K562 (cell line): ENCODE measurements around the gene SETDB2. TPM values are rescaled to one million over a fixed set of nuclear protein-coding genes. Genes with fewer than 3 reads are reported as not detected.

Source experiments
- ATAC-seq: fragments of 200-7000 bp; cut with Tn5 transposase; 3 replicates; pipeline ENCODE4 v1.9.1; 2020; ENCODE audit warnings: moderate library complexity
- BruUV-seq: library from RNA; stranded (reverse); fragments of 400-500 nt; replicated peaks from 2 replicates; lab custom pipeline; 2021; lab: Mats Ljungman, UMichigan
- CTCF ChIA-PET: fragments of 300-600 bp; formaldehyde crosslinking; extraction: SDS; loops from one replicate; lab custom pipeline; 2021; ENCODE audit warnings: low intra/inter-chr PET ratio; lab: Yijun Ruan, JAX
- POLR2A ChIA-PET: fragments of 300-600, 350-650 bp; sonication (Branson Sonifier 250); formaldehyde crosslinking; extraction: SDS; loops from one replicate; lab custom pipeline; 2021; ENCODE audit warnings: antibody characterized with exemption, inconsistent platforms; lab: Yijun Ruan, JAX
- DNase-seq, 4 experiments: peaks; one replicate each; pipeline versions ENCODE4 v3.0.0 to v3.0.0-alpha.2; 2011 to 2018; ENCODE audit warnings: low spot score in 3 of 4, mixed read lengths in 3 of 4; ENCODE audit errors: extremely low read depth in 1 of 4
- FAIRE-seq: peaks from 2 replicates; lab custom pipeline; 2011; peaks lifted over from hg19 to GRCh38; lab: Jason Lieb, UNC
- H2AFZ ChIP-seq: 2 replicates; pipeline ENCODE4 v1.6.0; 2011; ENCODE audit warnings: low read depth, low read length, control low read depth, inconsistent platforms
- H3K27ac ChIP-seq: fragments of 200-600 bp; 3 replicates; pipeline ENCODE4 v1.8.0; 2011; ENCODE audit warnings: low read depth, mild to moderate bottlenecking, control low read depth, inconsistent platforms, low read length, moderate library complexity, mixed read lengths; ENCODE audit errors: extremely low read depth
- H3K27me3 ChIP-seq, 2 experiments: fragments of 300-600 bp in 1 of 2; 2 replicates in 1 of 2; 3 replicates in 1 of 2; pipeline versions ENCODE4 v1.6.0 to v1.8.0; 2011; ENCODE audit warnings: inconsistent platforms in 2 of 2, low read length in 2 of 2, mild to moderate bottlenecking in 1 of 2, mixed read lengths in 1 of 2, moderate library complexity in 1 of 2; ENCODE audit not compliant: control insufficient read depth in 2 of 2, insufficient read depth in 2 of 2
- H3K36me3 ChIP-seq: fragments of 300-600 bp; 3 replicates; pipeline ENCODE4 v1.8.0; 2011; ENCODE audit warnings: mild to moderate bottlenecking, low read length, inconsistent platforms; ENCODE audit not compliant: control insufficient read depth, insufficient read depth
- H3K4me1 ChIP-seq, 2 experiments: fragments of 200-600 bp in 1 of 2; replicated peaks in 1 of 2; 2 replicates in 1 of 2; 3 replicates in 1 of 2; pipeline versions ENCODE4 v1.5.1 to v1.8.0; 2011; ENCODE audit warnings: inconsistent platforms in 2 of 2, low read length in 2 of 2, mild to moderate bottlenecking in 1 of 2, mixed read lengths in 1 of 2, moderate library complexity in 1 of 2; ENCODE audit not compliant: control insufficient read depth in 2 of 2, insufficient read depth in 2 of 2
- H3K4me2 ChIP-seq: 2 replicates; pipeline ENCODE4 v1.6.1; 2011; ENCODE audit warnings: low read length, control low read depth, inconsistent platforms, mixed read lengths; ENCODE audit not compliant: insufficient read depth
- H3K4me3 ChIP-seq: fragments of 200-600 bp; sonication (generic), shearing (Covaris generic); 2 replicates; pipeline ENCODE4 v1.5.1; 2016; ENCODE audit warnings: control low read depth, inconsistent platforms
- H3K79me2 ChIP-seq: fragments of 200-600 bp; 3 replicates; pipeline ENCODE4 v1.8.0; 2011; ENCODE audit warnings: low read length, inconsistent platforms; ENCODE audit not compliant: control insufficient read depth, insufficient read depth
- H3K9ac ChIP-seq, 2 experiments: 2 replicates each; pipeline versions ENCODE4 v1.6.0 to v1.6.1; 2011; ENCODE audit warnings: low read depth in 2 of 2, low read length in 2 of 2, control low read depth in 1 of 2, inconsistent platforms in 1 of 2, mild to moderate bottlenecking in 1 of 2, mixed read lengths in 1 of 2; ENCODE audit not compliant: insufficient read depth in 1 of 2
- H3K9me1 ChIP-seq: one replicate; pipeline ENCODE4 v1.6.0; 2011; ENCODE audit warnings: inconsistent platforms, mild to moderate bottlenecking, low read length, moderate library complexity; ENCODE audit not compliant: control insufficient read depth, insufficient read depth
- H3K9me3 ChIP-seq: replicated peaks from 2 replicates; pipeline ENCODE4 v1.5.1; 2011; ENCODE audit warnings: low read depth, low read length, inconsistent platforms; ENCODE audit not compliant: control insufficient read depth, insufficient read depth
- H4K20me1 ChIP-seq: replicated peaks from 2 replicates; pipeline ENCODE4 v1.6.1; 2011; ENCODE audit warnings: low read length, inconsistent platforms, mixed read lengths; ENCODE audit not compliant: control insufficient read depth, insufficient read depth
- CAMTA2 ChIP-seq: fragments of 250-450 bp; sonication (Bioruptor Pico); conservative IDR thresholded peaks from 2 replicates; pipeline ENCODE4 v1.5.1; 2022
- ELF4 ChIP-seq: fragments of 450-650 bp; formaldehyde crosslinking; IDR thresholded peaks from 2 replicates; pipeline ENCODE4 v1.4.0; 2022; ENCODE audit warnings: missing genetic modification characterization
- HBP1 ChIP-seq: fragments of 450-650 bp; formaldehyde crosslinking; IDR thresholded peaks from 2 replicates; pipeline ENCODE4 v1.4.0; 2022; ENCODE audit warnings: missing genetic modification characterization
- IFI16 ChIP-seq: fragments of 250-450 bp; sonication (Bioruptor Pico); IDR thresholded peaks from 2 replicates; pipeline ENCODE4 v2.1.2; 2022; ENCODE audit warnings: mild to moderate bottlenecking, inconsistent platforms
- KDM1A ChIP-seq, 2 experiments: fragments of 450-650 bp; IDR thresholded peaks; 2 replicates each; pipeline ENCODE4 v1.6.1; 2016; ENCODE audit warnings: mild to moderate bottlenecking in 2 of 2
- POU5F1 ChIP-seq: fragments of 150-350 bp; IDR thresholded peaks from 2 replicates; pipeline ENCODE4 v1.6.1; 2014; ENCODE audit warnings: borderline replicate concordance, low read length, low read depth, mild to moderate bottlenecking; ENCODE audit not compliant: partially characterized antibody
- ZBTB8A ChIP-seq: fragments of 450-650 bp; IDR thresholded peaks from 2 replicates; pipeline ENCODE4 v1.6.1; 2018; ENCODE audit warnings: mild to moderate bottlenecking, moderate library complexity; ENCODE audit not compliant: partially characterized antibody
- ZC3H8 ChIP-seq: fragments of 450-650 bp; IDR thresholded peaks from 2 replicates; pipeline ENCODE4 v1.6.1; 2017
- ZKSCAN3 ChIP-seq: fragments of 250-450 bp; sonication (Bioruptor Pico); IDR thresholded peaks from 2 replicates; pipeline ENCODE4 v1.4.0; 2020
- ZNF134 ChIP-seq: fragments of 250-450 bp; sonication (Bioruptor Pico); conservative IDR thresholded peaks from 2 replicates; pipeline ENCODE4 v1.4.0; 2020
- ZNF695 ChIP-seq: fragments of 450-650 bp; formaldehyde crosslinking; IDR thresholded peaks from 2 replicates; pipeline ENCODE4 v1.4.0; 2020; ENCODE audit warnings: mild to moderate bottlenecking, moderate library complexity
- WGBS: fragments of 100-300 bp; shearing (Covaris generic); methylation state at CpG from one replicate; pipeline ENCODE4 v1.1.6; 2016; ENCODE audit warnings: low coverage, mixed read lengths; ENCODE audit not compliant: insufficient coverage; ENCODE audit errors: missing lambda C conversion rate; 5-methylcytosine and 5-hydroxymethylcytosine counted together
- in situ Hi-C: fragments of 300-500 bp; cut with MboI; formaldehyde crosslinking; loops from 4 replicates; pipeline ENCODE4 v1.15.0; 2018; ENCODE audit warnings: inconsistent platforms, mixed read lengths
- intact Hi-C: fragments of 100-400 bp; cut with micrococcal nuclease; formaldehyde crosslinking; loops from 2 replicates; pipeline ENCODE4 v1.14.2; 2022
- polyA plus RNA-seq, 8 experiments: library from polyadenylated mRNA; depleted of rRNA in 4 of 8; stranded (reverse) in 5 of 8; unstranded in 3 of 8; fragments of >200 nt; fragmentation: Nextera tagmentation in 2 of 8; fragmentation: Illumina TruSeq in 1 of 8; extraction: Ambion mirVana in 2 of 8; extraction: Trizol in 1 of 8; gene quantifications; 2 replicates each; pipeline versions ENCODE4 v1.2.1 to v1.2.3, GENCODE V29; 2011 to 2014; ENCODE audit warnings: inconsistent platforms in 1 of 8, missing spikeins in 1 of 8
- total RNA-seq, 7 experiments: library from RNA; depleted of rRNA in 6 of 7; stranded (reverse); fragments of >200 nt in 6 of 7; fragmentation: Illumina TruSeq in 2 of 7; extraction: Trizol in 2 of 7; gene quantifications; 2 replicates each; pipeline versions ENCODE4 v1.2.1 to v1.2.3, GENCODE V29; 2011 to 2021; ENCODE audit warnings: low replicate concordance in 1 of 7
- TF ChIP-seq, protein P1 (sequence below): fragments of 250-450 bp; sonication (Bioruptor Pico); IDR thresholded peaks from 2 replicates; pipeline ENCODE4 v1.4.0; 2020; ENCODE audit warnings: mild to moderate bottlenecking, moderate library complexity

Gene SETDB2
- total and polyA plus RNA-seq, 9 of the 15 experiments (the other 6 are each of a cell fraction or from before 2014, with no cell fraction given) = 1.0 to 9.0 (median 6.1) TPM

GRCh38 chr13:49540552-49540951, 96.5 kb downstream of the SETDB2 start:
- FAIRE-seq (peak; percentile 71), ATAC-seq (peak; percentile 72)
- H3K27ac ChIP-seq = peak overlapping the region; percentile 14; the same call in 2 of the 3 replicates
- TF ChIP-seq KDM1A (IDR thresholded peaks at IDR 0.05) (no peak), POU5F1 (no peak), HBP1 (CRISPR knock-in tag) (no peak), CAMTA2 (CRISPR knock-in tag) (no peak), ZC3H8 (no peak), ZNF695 (CRISPR knock-in tag) (no peak), ZKSCAN3 (CRISPR knock-in tag) (no peak), ELF4 (CRISPR knock-in tag) (no peak), ZBTB8A (no peak), ZNF134 (CRISPR knock-in tag) (no peak), IFI16 (CRISPR knock-in tag) (no peak)
- TF ChIP-seq, protein P1, sequence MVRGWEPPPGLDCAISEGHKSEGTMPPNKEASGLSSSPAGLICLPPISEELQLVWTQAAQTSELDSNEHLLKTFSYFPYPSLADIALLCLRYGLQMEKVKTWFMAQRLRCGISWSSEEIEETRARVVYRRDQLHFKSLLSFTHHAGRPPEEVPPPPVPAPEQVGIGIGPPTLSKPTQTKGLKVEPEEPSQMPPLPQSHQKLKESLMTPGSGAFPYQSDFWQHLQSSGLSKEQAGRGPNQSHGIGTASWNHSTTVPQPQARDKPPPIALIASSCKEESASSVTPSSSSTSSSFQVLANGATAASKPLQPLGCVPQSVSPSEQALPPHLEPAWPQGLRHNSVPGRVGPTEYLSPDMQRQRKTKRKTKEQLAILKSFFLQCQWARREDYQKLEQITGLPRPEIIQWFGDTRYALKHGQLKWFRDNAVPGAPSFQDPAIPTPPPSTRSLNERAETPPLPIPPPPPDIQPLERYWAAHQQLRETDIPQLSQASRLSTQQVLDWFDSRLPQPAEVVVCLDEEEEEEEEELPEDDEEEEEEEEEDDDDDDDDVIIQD (CRISPR knock-in tag) = no peak

More at GRCh38 chr13:49540552-49540951, 96.5 kb downstream of the SETDB2 start:
- peak in 2 of 4 experiments; percentile 21 to 52 for DNase-seq
- H3K79me2 ChIP-seq = no peaks in the 10 kb centered on the region
- intact Hi-C loops (no loop called here), in situ Hi-C loops (no loop called here)
- ChIA-PET POLR2A (no interaction called here), CTCF (no interaction called here)
- no peaks in the 10 kb centered on the region for H3K27me3 ChIP-seq
- H3K9me1 ChIP-seq = no peaks in the 10 kb centered on the region
- H3K36me3 ChIP-seq = peaks cover 15% of the 10 kb centered on the region; the same call in 1 of the 3 replicates
- peaks cover 0 to 2% of the 10 kb centered on the region in 2 experiments; a peak in 2 of 5 replicates for H3K4me1 ChIP-seq
- H3K4me3 ChIP-seq = no peak overlapping the region
- H3K9ac ChIP-seq = peak overlapping the region in 1 of 2 experiments; percentile 11; a peak in 1 of 4 replicates
- 6% methylated on average over 7 of the region's 7 CpGs for WGBS
- H3K9me3 ChIP-seq = no peaks in the 10 kb centered on the region
- no TSS peak for BruUV-seq
- peak overlapping the region; percentile 37 for H2AFZ ChIP-seq
- H3K4me2 ChIP-seq = peak overlapping the region; percentile 16; the same call in 1 of the 2 replicates
- no peaks in the 10 kb centered on the region for H4K20me1 ChIP-seq
